ENCODE data around the gene SKA2. TPM values are rescaled to one million over a fixed set of nuclear protein-coding genes. Genes with fewer than 3 reads are reported as not detected.

The SKA2 gene
- total RNA-seq, 4 donors from 2014 or later, result 4.0 to 33.0 (median 12.6) TPM

GRCh38 chr17:59151006-59151405, 4.0 kb downstream of the SKA2 start:
- Histone ChIP-seq H3K9me3 (no peaks in the 10 kb centered on the region), H3K4me1 (peaks cover 0 to 4% (median 1%) of the 10 kb centered on the region in 4 donors), H3K36me3 (no peaks in the 10 kb centered on the region), H3K27ac (no peak overlapping the region), H3K27me3 (no peaks in the 10 kb centered on the region), H3K4me3 (no peak overlapping the region)
- TF ChIP-seq CTCF (IDR thresholded peaks at IDR 0.05) (no peak), POLR2A (IDR thresholded peaks at IDR 0.05) (no peak)
- no peak for DNase-seq

- peaks cover 0 to 4% (median 0%) of the 10 kb centered on the region in 4 donors for H3K4me1 ChIP-seq
- DNase-seq, result no peak
- H3K36me3 ChIP-seq, result no peaks in the 10 kb centered on the region
- H3K4me3 ChIP-seq, result no peak overlapping the region
- no peak overlapping the region for H3K27ac ChIP-seq
- H3K9me3 ChIP-seq, result no peaks in the 10 kb centered on the region
- no peaks in the 10 kb centered on the region for H3K27me3 ChIP-seq
- TF ChIP-seq CTCF (IDR thresholded peaks at IDR 0.05) (no peak), POLR2A (IDR thresholded peaks at IDR 0.05) (no peak)
Observed at GRCh38 chr17:59149841-59150511, 5.0 kb downstream of the SKA2 start.

GRCh38 chr17:59149051-59149450, 5.9 kb downstream of the SKA2 start:
- no peak overlapping the region for H3K27ac ChIP-seq
- no peak for TF ChIP-seq POLR2A (IDR thresholded peaks at IDR 0.05)
- no peak for TF ChIP-seq CTCF (IDR thresholded peaks at IDR 0.05)
- no peak for DNase-seq
- H3K36me3 ChIP-seq, result no peaks in the 10 kb centered on the region
- H3K27me3 ChIP-seq, result no peaks in the 10 kb centered on the region
- H3K4me1 ChIP-seq, result peaks cover 0 to 4% (median 0%) of the 10 kb centered on the region in 4 donors
- H3K4me3 ChIP-seq, result no peak overlapping the region
- no peaks in the 10 kb centered on the region for H3K9me3 ChIP-seq

GRCh38 chr17:59145571-59146096, 9.4 kb downstream of the SKA2 start:
- no peaks in the 10 kb centered on the region for H3K27me3 ChIP-seq
- no peak overlapping the region for H3K27ac ChIP-seq
- no peaks in the 10 kb centered on the region for H3K4me1 ChIP-seq
- no peak overlapping the region for H3K4me3 ChIP-seq
- no peaks in the 10 kb centered on the region for H3K36me3 ChIP-seq
- TF ChIP-seq POLR2A (IDR thresholded peaks at IDR 0.05), result no peak
- no peak for TF ChIP-seq CTCF (IDR thresholded peaks at IDR 0.05)
- no peaks in the 10 kb centered on the region for H3K9me3 ChIP-seq
- DNase-seq, result no peak

GRCh38 chr17:59141860-59142259, 13.1 kb downstream of the SKA2 start:
- no peak overlapping the region for H3K4me3 ChIP-seq
- TF ChIP-seq CTCF (IDR thresholded peaks at IDR 0.05) (no peak), POLR2A (IDR thresholded peaks at IDR 0.05) (no peak)
- no peak for DNase-seq
- no peaks in the 10 kb centered on the region for H3K27me3 ChIP-seq
- H3K9me3 ChIP-seq, result no peaks in the 10 kb centered on the region
- H3K4me1 ChIP-seq, result no peaks in the 10 kb centered on the region
- H3K36me3 ChIP-seq, result no peaks in the 10 kb centered on the region
- no peak overlapping the region for H3K27ac ChIP-seq

All from Peyer's patch (tissue), 4 donors.